Mesenchymal stem cell (in vitro differentiated cells and primary cell): ENCODE results near the gene NCLN.

Experiments
- DNase-seq: peaks from one replicate; pipeline ENCODE4 v3.0.0-alpha.2; 2013
- H2AFZ ChIP-seq: one replicate; pipeline ENCODE4 v1.6.1; 2013; ENCODE audit warnings: low read depth, mild to moderate bottlenecking, control low read depth, inconsistent platforms, low read length, moderate library complexity
- H2AK5ac ChIP-seq: 2 replicates; pipeline ENCODE4 v1.6.1; 2013; ENCODE audit warnings: low read length, moderate library complexity, mild to moderate bottlenecking, inconsistent platforms; ENCODE audit not compliant: severe bottlenecking
- H2BK120ac ChIP-seq: one replicate; pipeline ENCODE4 v1.6.1; 2013; ENCODE audit warnings: low read depth, mild to moderate bottlenecking, inconsistent platforms, low read length, moderate library complexity
- H2BK12ac ChIP-seq, 2 experiments: one replicate each; pipeline ENCODE4 v1.6.1; 2013; ENCODE audit warnings: inconsistent platforms in 2 of 2, low read length in 2 of 2, mild to moderate bottlenecking in 2 of 2, moderate library complexity in 2 of 2, control low read depth in 1 of 2
- H2BK15ac ChIP-seq: one replicate; pipeline ENCODE4 v1.6.1; 2013; ENCODE audit warnings: mild to moderate bottlenecking, low read depth, inconsistent platforms; ENCODE audit not compliant: poor library complexity, severe bottlenecking
- H2BK5ac ChIP-seq: 2 replicates; pipeline ENCODE4 v1.6.1; 2013; ENCODE audit warnings: low read depth, mild to moderate bottlenecking, low read length, control low read depth, inconsistent platforms; ENCODE audit not compliant: poor library complexity, severe bottlenecking
- H3K14ac ChIP-seq, 2 experiments: one replicate each; pipeline ENCODE4 v1.6.1; 2013; ENCODE audit warnings: inconsistent platforms in 2 of 2, low read length in 2 of 2, control low read depth in 1 of 2, mild to moderate bottlenecking in 1 of 2, moderate library complexity in 1 of 2
- H3K18ac ChIP-seq, 2 experiments: one replicate each; pipeline ENCODE4 v1.6.1; 2013; ENCODE audit warnings: inconsistent platforms in 2 of 2, low read length in 2 of 2, control low read depth in 1 of 2, low read depth in 1 of 2, mild to moderate bottlenecking in 1 of 2
- H3K23ac ChIP-seq, 2 experiments: one replicate each; pipeline ENCODE4 v1.6.1; 2013; ENCODE audit warnings: inconsistent platforms in 2 of 2, low read length in 2 of 2, mild to moderate bottlenecking in 2 of 2, moderate library complexity in 2 of 2, control low read depth in 1 of 2
- H3K27ac ChIP-seq: 2 replicates; pipeline ENCODE4 v1.5.1; 2013; ENCODE audit warnings: mild to moderate bottlenecking, moderate library complexity, low read length, control low read depth, inconsistent platforms; ENCODE audit not compliant: poor library complexity, severe bottlenecking
- H3K27me3 ChIP-seq, 2 experiments: 2 replicates each; pipeline versions ENCODE4 v1.6.1 to v1.7.0; 2013; ENCODE audit warnings: low read length in 2 of 2, mild to moderate bottlenecking in 2 of 2, moderate library complexity in 2 of 2, control low read depth in 1 of 2, inconsistent platforms in 1 of 2; ENCODE audit not compliant: control insufficient read depth in 1 of 2, insufficient read depth in 1 of 2
- H3K36me3 ChIP-seq, 2 experiments: 2 replicates each; pipeline versions ENCODE4 v1.6.1 to v1.7.0; 2013; ENCODE audit warnings: low read length in 2 of 2, control low read depth in 1 of 2, inconsistent platforms in 1 of 2, low read depth in 1 of 2, mild to moderate bottlenecking in 1 of 2; ENCODE audit not compliant: insufficient read depth in 2 of 2, control insufficient read depth in 1 of 2
- H3K4ac ChIP-seq, 2 experiments: one replicate each; pipeline ENCODE4 v1.6.1; 2013; ENCODE audit warnings: inconsistent platforms in 2 of 2, low read length in 2 of 2, mild to moderate bottlenecking in 2 of 2, moderate library complexity in 2 of 2, control low read depth in 1 of 2, low read depth in 1 of 2
- H3K4me1 ChIP-seq: 2 replicates; pipeline ENCODE4 v1.6.1; 2013; ENCODE audit warnings: low read depth, low read length, control low read depth; ENCODE audit not compliant: control insufficient read depth, insufficient read depth
- H3K4me2 ChIP-seq: 2 replicates; pipeline ENCODE4 v1.6.1; 2013; ENCODE audit warnings: low read length, mild to moderate bottlenecking, inconsistent platforms; ENCODE audit not compliant: poor library complexity, severe bottlenecking
- H3K4me3 ChIP-seq, 2 experiments: 2 replicates each; pipeline versions ENCODE4 v1.5.1 to v1.7.0; 2013; ENCODE audit warnings: low read length in 2 of 2, mild to moderate bottlenecking in 2 of 2, control low read depth in 1 of 2, low read depth in 1 of 2; ENCODE audit not compliant: insufficient read depth in 1 of 2
- H3K79me1 ChIP-seq: replicated peaks from 2 replicates; pipeline ENCODE4 v1.6.1; 2013; ENCODE audit warnings: mild to moderate bottlenecking, control low read depth, low read length, inconsistent platforms; ENCODE audit not compliant: poor library complexity, severe bottlenecking
- H3K9ac ChIP-seq: 2 replicates; pipeline ENCODE4 v1.7.0; 2013; ENCODE audit warnings: mild to moderate bottlenecking, low read length, moderate library complexity
- H3K9me3 ChIP-seq: 2 replicates; pipeline ENCODE4 v1.7.0; 2013; ENCODE audit warnings: mild to moderate bottlenecking, low read length; ENCODE audit not compliant: control insufficient read depth
- H4K8ac ChIP-seq: one replicate; pipeline ENCODE4 v1.6.1; 2013; ENCODE audit warnings: inconsistent platforms, mild to moderate bottlenecking, low read length, moderate library complexity
- H4K91ac ChIP-seq: one replicate; pipeline ENCODE4 v1.6.1; 2013; ENCODE audit warnings: mild to moderate bottlenecking, low read length, inconsistent platforms
- WGBS: methylation state at CpG from one replicate; pipeline ENCODE4 v1.1.7; 2013; ENCODE audit warnings: mixed read lengths; 5-methylcytosine and 5-hydroxymethylcytosine counted together

Gene NCLN

DNA sequence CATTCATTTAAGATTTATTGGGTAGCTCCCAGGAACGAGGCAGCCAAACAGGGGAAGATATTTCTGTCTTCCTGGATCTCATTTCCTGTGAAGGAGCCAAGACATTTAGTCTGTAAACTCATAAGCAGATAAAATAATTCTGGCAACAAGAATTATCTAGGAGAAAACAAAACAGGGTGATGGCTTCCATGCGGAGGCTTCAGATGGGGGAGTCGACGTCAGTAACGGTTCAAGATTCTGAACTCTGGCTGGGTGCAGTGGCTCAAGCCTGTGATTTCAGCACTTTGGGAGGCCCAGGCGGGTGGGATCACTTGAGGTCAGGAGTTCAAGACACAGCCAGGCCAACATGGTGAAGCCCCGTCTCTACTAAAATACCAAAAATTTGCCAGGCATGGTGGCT lies 48.6 kb upstream of the NCLN start:
- Histone ChIP-seq H2AK5ac (no peak overlapping the region), H2BK5ac (no peak overlapping the region), H3K18ac (no peak overlapping the region), H2BK12ac (no peak overlapping the region), H3K4ac (no peak overlapping the region), H3K23ac (no peak overlapping the region), H3K9ac (peak overlapping the region; percentile 38), H2BK15ac (no peak overlapping the region), H4K8ac (no peak overlapping the region), H3K14ac (no peak overlapping the region), H2BK120ac (no peak overlapping the region), H3K4me3 (no peak overlapping the region), H3K4me2 (no peak overlapping the region), H4K91ac (no peak overlapping the region), H3K79me1 (no peaks in the 10 kb centered on the region), H3K27me3 (no peaks in the 10 kb centered on the region), H3K9me3 (peaks cover 9% of the 10 kb centered on the region), H3K27ac (no peak overlapping the region), H3K36me3 (no peaks in the 10 kb centered on the region), H3K4me1 (peaks cover 14% of the 10 kb centered on the region), H2AFZ (no peak overlapping the region)
- no peak for DNase-seq
- 88% methylated on average over 6 of the region's 7 CpGs for WGBS

DNA sequence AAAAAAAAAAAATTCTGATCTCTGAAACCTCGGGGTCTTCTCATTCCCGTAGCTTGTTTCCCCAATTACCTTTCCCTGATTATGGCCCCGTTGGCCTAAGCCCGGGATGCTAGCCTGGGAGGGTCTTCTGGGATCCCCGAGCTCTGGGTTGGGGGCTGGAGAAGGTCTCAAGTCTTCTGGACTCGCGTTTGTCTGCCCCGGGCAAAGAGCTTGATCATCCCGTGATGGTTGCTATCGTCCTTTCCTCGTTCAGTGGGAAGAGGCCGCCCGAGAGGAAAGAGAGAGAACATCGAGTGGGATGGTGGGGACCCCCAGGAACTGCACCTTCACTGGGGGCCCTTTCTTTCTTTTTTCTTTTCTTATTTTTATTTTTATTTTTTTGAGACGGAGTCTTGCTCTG lies 47.5 kb upstream of the NCLN start:
- Histone ChIP-seq H2BK120ac (no peak overlapping the region), H2AFZ (no peak overlapping the region)

DNA sequence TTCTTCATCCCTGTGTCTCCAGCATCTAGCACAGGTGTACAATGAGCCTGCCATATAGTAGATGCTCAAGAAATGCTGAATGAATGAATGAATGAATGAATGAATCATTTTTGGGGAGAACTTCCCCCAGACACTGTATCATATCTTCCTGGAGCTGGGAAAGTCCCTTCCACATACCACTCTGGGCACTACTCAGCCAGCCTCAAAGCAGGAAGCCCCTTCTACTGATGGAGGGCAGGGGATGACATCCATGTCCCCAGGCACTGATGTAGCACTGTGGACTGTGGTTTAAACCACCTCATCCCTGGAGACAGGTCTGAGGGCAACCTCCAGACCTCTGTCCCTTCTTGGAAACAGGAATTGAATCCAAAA lies 45.1 kb upstream of the NCLN start:
- Histone ChIP-seq H2AK5ac (no peak overlapping the region), H3K9me3 (peaks cover 9% of the 10 kb centered on the region), H3K4me3 (peak overlapping the region in 1 of 2 experiments; percentile 9), H2AFZ (no peak overlapping the region), H3K4ac (no peak overlapping the region), H3K36me3 (no peaks in the 10 kb centered on the region), H3K27ac (no peak overlapping the region), H3K9ac (peak overlapping the region; percentile 92), H4K8ac (no peak overlapping the region), H3K4me1 (peaks cover 7% of the 10 kb centered on the region), H2BK12ac (no peak overlapping the region), H2BK15ac (no peak overlapping the region), H3K4me2 (no peak overlapping the region), H3K23ac (no peak overlapping the region), H3K14ac (no peak overlapping the region), H2BK120ac (no peak overlapping the region), H3K18ac (peak overlapping the region in 1 of 2 experiments; percentile 5), H4K91ac (no peak overlapping the region), H2BK5ac (no peak overlapping the region), H3K79me1 (no peaks in the 10 kb centered on the region), H3K27me3 (no peaks in the 10 kb centered on the region)
- DNase-seq, result no peak

More for the DNA sequence above, 47.5 kb upstream of the NCLN start:
- Histone ChIP-seq H3K4me3 (no peak overlapping the region), H2AK5ac (no peak overlapping the region), H2BK12ac (no peak overlapping the region), H2BK15ac (no peak overlapping the region), H4K8ac (no peak overlapping the region), H3K9me3 (peaks cover 9% of the 10 kb centered on the region), H3K23ac (no peak overlapping the region), H2BK5ac (no peak overlapping the region), H3K9ac (no peak overlapping the region), H3K4ac (no peak overlapping the region), H3K14ac (no peak overlapping the region), H4K91ac (no peak overlapping the region), H3K79me1 (no peaks in the 10 kb centered on the region), H3K36me3 (no peaks in the 10 kb centered on the region), H3K27ac (no peak overlapping the region), H3K4me1 (peaks cover 12% of the 10 kb centered on the region), H3K4me2 (no peak overlapping the region), H3K27me3 (no peaks in the 10 kb centered on the region), H3K18ac (no peak overlapping the region)
- no peak for DNase-seq
- WGBS, result 92% methylated on average over 13 of the region's 15 CpGs

DNA sequence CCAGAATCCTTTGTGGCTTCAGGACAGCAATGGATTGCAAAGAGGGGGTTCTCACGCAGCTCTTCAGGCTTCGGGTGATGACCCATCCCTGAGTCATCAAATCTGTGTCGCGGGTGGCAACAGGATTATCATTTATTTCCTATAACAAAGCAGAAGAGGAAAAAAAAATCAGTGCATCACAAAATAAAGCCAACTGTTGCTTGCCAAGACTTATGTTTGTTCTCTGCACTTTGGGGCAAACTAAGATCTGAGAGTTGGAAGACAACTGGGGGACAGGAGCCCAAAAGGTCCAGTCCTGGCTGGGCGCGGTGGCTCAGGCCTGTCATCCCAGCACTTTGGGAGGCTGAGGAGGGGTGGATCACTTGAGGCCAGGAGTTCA lies 43.4 kb upstream of the NCLN start:
- Histone ChIP-seq H3K14ac (no peak overlapping the region), H3K36me3 (no peaks in the 10 kb centered on the region), H3K27me3 (no peaks in the 10 kb centered on the region), H3K4ac (peak overlapping the region in 1 of 2 experiments; percentile 51), H3K23ac (no peak overlapping the region), H2AK5ac (no peak overlapping the region), H2BK12ac (no peak overlapping the region), H3K9me3 (peaks cover 9% of the 10 kb centered on the region), H4K91ac (no peak overlapping the region), H2BK5ac (no peak overlapping the region), H4K8ac (peak overlapping the region; percentile 86), H3K4me1 (peaks cover 7% of the 10 kb centered on the region), H3K27ac (no peak overlapping the region), H2BK15ac (no peak overlapping the region), H3K79me1 (no peaks in the 10 kb centered on the region), H3K4me3 (no peak overlapping the region), H2BK120ac (no peak overlapping the region), H2AFZ (peak overlapping the region; percentile 1), H3K18ac (no peak overlapping the region), H3K4me2 (no peak overlapping the region), H3K9ac (peak overlapping the region; percentile 92)
- DNase-seq, result peak; percentile 88
- WGBS, result 50% methylated on average over 4 of the region's 6 CpGs
